ENCODE data around the gene BLID.

Gene BLID

GRCh38 chr11:122113836-122114825 is 1.9 kb downstream of the BLID start:
- POLR2A ChIA-PET: no interaction called here
- DNase-seq (ENCODE audit: low read depth, low spot score): no peak
- TF ChIP-seq, protein P1, sequence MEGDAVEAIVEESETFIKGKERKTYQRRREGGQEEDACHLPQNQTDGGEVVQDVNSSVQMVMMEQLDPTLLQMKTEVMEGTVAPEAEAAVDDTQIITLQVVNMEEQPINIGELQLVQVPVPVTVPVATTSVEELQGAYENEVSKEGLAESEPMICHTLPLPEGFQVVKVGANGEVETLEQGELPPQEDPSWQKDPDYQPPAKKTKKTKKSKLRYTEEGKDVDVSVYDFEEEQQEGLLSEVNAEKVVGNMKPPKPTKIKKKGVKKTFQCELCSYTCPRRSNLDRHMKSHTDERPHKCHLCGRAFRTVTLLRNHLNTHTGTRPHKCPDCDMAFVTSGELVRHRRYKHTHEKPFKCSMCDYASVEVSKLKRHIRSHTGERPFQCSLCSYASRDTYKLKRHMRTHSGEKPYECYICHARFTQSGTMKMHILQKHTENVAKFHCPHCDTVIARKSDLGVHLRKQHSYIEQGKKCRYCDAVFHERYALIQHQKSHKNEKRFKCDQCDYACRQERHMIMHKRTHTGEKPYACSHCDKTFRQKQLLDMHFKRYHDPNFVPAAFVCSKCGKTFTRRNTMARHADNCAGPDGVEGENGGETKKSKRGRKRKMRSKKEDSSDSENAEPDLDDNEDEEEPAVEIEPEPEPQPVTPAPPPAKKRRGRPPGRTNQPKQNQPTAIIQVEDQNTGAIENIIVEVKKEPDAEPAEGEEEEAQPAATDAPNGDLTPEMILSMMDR (IDR thresholded peaks at IDR 0.05; ENCODE audit: insufficient read depth, low read length, missing control alignments): no peak
- CTCF ChIA-PET: interaction anchor here (0.9 to 2.2 kb wide), 7 partner anchors 8 to 459 kb away, joined by 3 to 8 read pairs (median 5); no protein-coding TSS in a partner anchor
- H3K4me3 ChIP-seq (ENCODE audit: low read depth, low read length): no peak overlapping the region

DNA sequence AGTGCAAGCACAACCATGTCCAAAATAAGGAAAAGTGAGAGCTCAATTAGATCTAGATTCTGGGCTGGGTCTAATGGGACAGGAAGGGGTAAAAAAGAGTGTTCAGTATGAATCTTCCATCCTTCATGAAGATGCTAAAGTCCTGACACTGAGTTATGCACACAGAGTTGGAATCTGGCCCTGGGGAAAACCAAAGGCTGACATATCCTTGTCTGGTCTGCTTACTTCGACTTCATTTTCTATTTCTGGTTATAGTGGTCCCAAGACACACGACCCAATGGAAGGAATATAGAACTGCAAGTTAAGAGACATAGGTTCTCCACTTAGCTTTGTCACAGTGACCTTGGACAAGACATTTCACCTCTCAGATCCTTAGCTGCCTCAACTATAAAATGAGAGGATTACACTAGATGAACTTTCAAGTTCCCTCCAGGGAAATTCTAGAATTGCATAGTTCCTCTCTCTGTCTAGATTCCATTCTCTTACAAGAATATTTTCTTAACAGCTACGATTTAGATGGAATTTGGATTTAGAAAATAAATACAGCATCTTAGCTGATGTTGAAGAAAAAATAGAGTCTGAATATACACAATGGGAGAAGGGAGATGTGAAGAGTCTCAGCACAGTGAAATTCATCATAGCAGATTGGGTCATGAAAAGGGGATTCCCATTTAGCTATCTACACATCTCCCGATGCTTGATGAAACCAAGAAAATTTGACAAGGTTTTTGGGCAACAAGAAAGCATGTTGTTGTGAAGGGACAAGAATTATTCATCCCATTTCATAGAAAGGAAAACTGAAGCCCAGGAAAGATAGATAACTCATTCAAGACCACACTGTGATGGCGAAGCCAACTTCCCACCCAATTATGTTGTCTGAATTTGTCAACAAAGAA is 3.3 kb downstream of the BLID start:
- no peak for DNase-seq (ENCODE audit: low read depth, low spot score)
- POLR2A ChIA-PET: interaction anchor here (0.6 to 0.8 kb wide), 2 partner anchors 11 to 53 kb away, joined by 3 read pairs; no protein-coding TSS in a partner anchor
- no peak overlapping the region for H3K4me3 ChIP-seq (ENCODE audit: low read depth, low read length)
- TF ChIP-seq, protein P1 (IDR thresholded peaks at IDR 0.05; ENCODE audit: insufficient read depth, low read length, missing control alignments): no peak
- CTCF ChIA-PET: interaction anchor here (1.2 to 2.2 kb wide), 5 partner anchors 11 to 457 kb away, joined by 3 to 8 read pairs (median 5); no protein-coding TSS in a partner anchor

- CTCF ChIA-PET: interaction anchor here (1.0 to 1.3 kb wide), 4 partner anchors 9 to 106 kb away, joined by 3 to 4 read pairs (median 4); no protein-coding TSS in a partner anchor
- H3K4me3 ChIP-seq (ENCODE audit: low read depth, low read length): no peak overlapping the region
- POLR2A ChIA-PET: no interaction called here
- TF ChIP-seq, protein P1 (IDR thresholded peaks at IDR 0.05; ENCODE audit: insufficient read depth, low read length, missing control alignments): no peak
- DNase-seq (ENCODE audit: low read depth, low spot score): no peak
Observed at GRCh38 chr11:122109932-122110331, 6.1 kb downstream of the BLID start.

DNA sequence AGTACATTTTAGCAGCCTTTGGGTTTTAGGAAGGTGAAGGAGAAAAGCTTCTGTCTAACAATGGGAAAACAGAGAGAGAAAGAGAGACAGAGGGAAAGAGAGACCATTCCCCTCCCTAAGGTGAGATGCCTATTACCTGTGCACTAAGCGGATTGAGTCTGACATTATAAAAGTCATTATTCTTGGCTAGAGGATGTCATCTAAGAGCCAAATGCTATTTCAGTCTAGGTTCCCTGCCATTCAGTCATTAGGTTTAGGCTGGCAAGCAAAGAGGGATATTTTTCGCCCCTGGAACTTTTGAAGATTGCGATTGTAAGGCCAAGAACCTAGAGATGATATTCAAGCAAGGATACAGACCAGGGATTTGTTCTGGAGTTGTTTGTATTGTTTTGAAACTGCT is 7.2 kb downstream of the BLID start:
- no peak overlapping the region for H3K4me3 ChIP-seq (ENCODE audit: low read depth, low read length)
- CTCF ChIA-PET: interaction anchor here (0.7 to 2.5 kb wide), 13 partner anchors 8 to 454 kb away, joined by 3 to 11 read pairs (median 3); no protein-coding TSS in a partner anchor
- POLR2A ChIA-PET: no interaction called here
- DNase-seq (ENCODE audit: low read depth, low spot score): no peak
- TF ChIP-seq, protein P1 (IDR thresholded peaks at IDR 0.05; ENCODE audit: insufficient read depth, low read length, missing control alignments): no peak

GRCh38 chr11:122108192-122108799 is 7.7 kb downstream of the BLID start:
- no peak overlapping the region for H3K4me3 ChIP-seq (ENCODE audit: low read depth, low read length)
- ChIA-PET POLR2A (no interaction called here), CTCF (interaction anchor here (0.7 to 2.5 kb wide), 18 partner anchors 8 to 453 kb away, joined by 3 to 11 read pairs (median 4); partner anchors contain the start of gene BLID)
- TF ChIP-seq, protein P1 (IDR thresholded peaks at IDR 0.05; ENCODE audit: insufficient read depth, low read length, missing control alignments): peak; percentile 46
- DNase-seq (ENCODE audit: low read depth, low spot score): no peak

All from AG04449 (cell line).